IMR-90 (cell line): ENCODE results near the gene PLD1. TPM values are rescaled to one million over a fixed set of nuclear protein-coding genes. Genes with fewer than 3 reads are reported as not detected.

ENCODE experiments used
- ATAC-seq: fragments of 200-7000 bp; cut with Tn5 transposase; 2 replicates; pipeline ENCODE4 v1.9.1; 2020; ENCODE audit warnings: low read depth, mild to moderate bottlenecking, moderate library complexity
- BruUV-seq: library from RNA; stranded (reverse); fragments of 400-500 nt; replicated peaks from 2 replicates; lab custom pipeline; 2021; lab: Mats Ljungman, UMichigan
- CTCF ChIA-PET: fragments of 300-600 bp; formaldehyde crosslinking; extraction: SDS; loops from one replicate; lab custom pipeline; 2021; ENCODE audit warnings: antibody characterized with exemption; lab: Yijun Ruan, JAX
- POLR2A ChIA-PET: fragments of 300-600 bp; sonication (Branson Sonifier 250); formaldehyde crosslinking; loops from one replicate; lab custom pipeline; 2022; ENCODE audit warnings: antibody characterized with exemption; ENCODE audit not compliant: unreplicated experiment; lab: Charles Lee
- DNase-seq: peaks from one replicate; pipeline ENCODE4 v3.0.0; 2013
- H2AFZ ChIP-seq: replicated peaks from 2 replicates; pipeline ENCODE3; 2013; ENCODE audit warnings: low read length, mild to moderate bottlenecking; ENCODE audit not compliant: poor library complexity
- H2AK5ac ChIP-seq: 2 replicates; pipeline ENCODE4 v1.6.1; 2013; ENCODE audit warnings: low read depth, low read length, inconsistent platforms
- H2AK9ac ChIP-seq: replicated peaks from 2 replicates; pipeline ENCODE3; 2013; ENCODE audit warnings: mild to moderate bottlenecking, low read depth, low read length, moderate library complexity; ENCODE audit not compliant: poor library complexity
- H2BK120ac ChIP-seq: 2 replicates; pipeline ENCODE4 v1.6.1; 2013; ENCODE audit warnings: low read depth, low read length, inconsistent platforms
- H2BK15ac ChIP-seq: 3 replicates; pipeline ENCODE4 v1.6.1; 2013; ENCODE audit warnings: low read depth, low read length, inconsistent platforms
- H2BK20ac ChIP-seq: 2 replicates; pipeline ENCODE4 v1.6.1; 2013; ENCODE audit warnings: low read depth, mild to moderate bottlenecking, inconsistent platforms, low read length, moderate library complexity
- H2BK5ac ChIP-seq: 2 replicates; pipeline ENCODE4 v1.6.1; 2013; ENCODE audit warnings: mild to moderate bottlenecking, low read depth, low read length, inconsistent platforms; ENCODE audit not compliant: poor library complexity, severe bottlenecking
- H3K14ac ChIP-seq: replicated peaks from 2 replicates; pipeline ENCODE4 v1.6.1; 2013; ENCODE audit warnings: low read depth, low read length, inconsistent platforms
- H3K18ac ChIP-seq: 2 replicates; pipeline ENCODE4 v1.6.1; 2013; ENCODE audit warnings: low read depth, low read length, control low read depth
- H3K23ac ChIP-seq: 2 replicates; pipeline ENCODE4 v1.6.1; 2013; ENCODE audit warnings: low read depth, low read length, inconsistent platforms
- H3K27ac ChIP-seq: 2 replicates; pipeline ENCODE4 v1.5.1; 2013; ENCODE audit warnings: mild to moderate bottlenecking, control low read depth, low read length; ENCODE audit not compliant: insufficient read depth
- H3K27me3 ChIP-seq: 2 replicates; pipeline ENCODE4 v1.6.1; 2013; ENCODE audit warnings: low read length; ENCODE audit not compliant: control insufficient read depth, insufficient read depth
- H3K36me3 ChIP-seq: 2 replicates; pipeline ENCODE4 v1.6.1; 2013; ENCODE audit warnings: low read length, mixed read lengths; ENCODE audit not compliant: control insufficient read depth, insufficient read depth
- H3K4ac ChIP-seq: 2 replicates; pipeline ENCODE4 v1.6.1; 2013; ENCODE audit warnings: low read depth, low read length, inconsistent platforms
- H3K4me1 ChIP-seq: 2 replicates; pipeline ENCODE4 v1.6.1; 2013; ENCODE audit warnings: low read length, mixed read lengths; ENCODE audit not compliant: control insufficient read depth, insufficient read depth
- H3K4me2 ChIP-seq: 2 replicates; pipeline ENCODE4 v1.6.1; 2013; ENCODE audit warnings: low read depth, mild to moderate bottlenecking, control low read depth, low read length, moderate library complexity
- H3K4me3 ChIP-seq: 2 replicates; pipeline ENCODE4 v1.5.1; 2013; ENCODE audit warnings: low read depth, mild to moderate bottlenecking, control low read depth, low read length, moderate library complexity; ENCODE audit not compliant: insufficient read depth
- H3K56ac ChIP-seq: 2 replicates; pipeline ENCODE4 v1.6.1; 2013; ENCODE audit warnings: low read length, inconsistent platforms; ENCODE audit not compliant: insufficient read depth; ENCODE audit errors: extremely low read depth
- H3K79me1 ChIP-seq, 2 experiments: 2 replicates each; pipeline ENCODE4 v1.6.1; 2013; ENCODE audit warnings: low read length in 2 of 2, inconsistent platforms in 1 of 2, low read depth in 1 of 2
- H3K9ac ChIP-seq: 2 replicates; pipeline ENCODE4 v1.6.1; 2013; ENCODE audit warnings: low read depth, low read length, control low read depth
- H3K9me1 ChIP-seq: 2 replicates; pipeline ENCODE4 v1.6.1; 2013; ENCODE audit warnings: low read length, inconsistent platforms; ENCODE audit not compliant: insufficient read depth
- H3K9me3 ChIP-seq: 2 replicates; pipeline ENCODE4 v1.6.1; 2013; ENCODE audit warnings: low read length; ENCODE audit not compliant: control insufficient read depth, insufficient read depth
- H4K20me1 ChIP-seq: 2 replicates; pipeline ENCODE4 v1.6.1; 2013; ENCODE audit warnings: low read length, inconsistent platforms; ENCODE audit not compliant: insufficient read depth
- H4K5ac ChIP-seq: 2 replicates; pipeline ENCODE4 v1.6.1; 2013; ENCODE audit warnings: mild to moderate bottlenecking, low read depth, low read length, control low read depth
- H4K8ac ChIP-seq, 2 experiments: 2 replicates each; pipeline ENCODE4 v1.6.1; 2013; ENCODE audit warnings: low read depth in 2 of 2, low read length in 2 of 2, control low read depth in 1 of 2, inconsistent platforms in 1 of 2
- H4K91ac ChIP-seq: 2 replicates; pipeline ENCODE4 v1.6.1; 2013; ENCODE audit warnings: low read depth, low read length, inconsistent platforms; ENCODE audit not compliant: insufficient read depth
- CEBPB ChIP-seq: IDR thresholded peaks from 2 replicates; pipeline ENCODE4 v1.6.1; 2012; ENCODE audit warnings: low read depth, low read length, improper control_type of control experiment
- MAZ ChIP-seq: IDR thresholded peaks from 2 replicates; pipeline ENCODE4 v1.6.1; 2012; ENCODE audit warnings: low read depth, mild to moderate bottlenecking, low read length, improper control_type of control experiment, moderate library complexity, borderline replicate concordance
- RFX5 ChIP-seq: IDR thresholded peaks from 2 replicates; pipeline ENCODE4 v1.8.0; 2012; ENCODE audit warnings: low read depth, mild to moderate bottlenecking, low read length, moderate library complexity
- WGBS, 2 experiments: methylation state at CpG; one replicate each; pipeline versions ENCODE4 v1.1.5 to v1.1.7; 2013; ENCODE audit warnings: missing lambda C conversion rate in 2 of 2; ENCODE audit not compliant: insufficient read length in 1 of 2; ENCODE audit errors: extremely low coverage in 2 of 2; 5-methylcytosine and 5-hydroxymethylcytosine counted together
- dilution Hi-C: fragments of 300-500 bp; cut with HindIII; formaldehyde crosslinking; loops from one replicate; pipeline ENCODE4 v1.14.3; 2018; ENCODE audit warnings: low sequenced_read_pairs; ENCODE audit not compliant: unreplicated experiment
- in situ Hi-C: fragments of 300-500 bp; cut with MboI; formaldehyde crosslinking; loops from 3 replicates; pipeline ENCODE4 v1.14.3; 2019; ENCODE audit warnings: low sequenced_read_pairs, inconsistent platforms, mixed read lengths
- intact Hi-C: fragments of 100-400 bp; cut with micrococcal nuclease; formaldehyde crosslinking; loops from 2 replicates; pipeline ENCODE4 v1.10.0; 2022
- polyA plus RNA-seq, 3 experiments: library from polyadenylated mRNA; depleted of rRNA; stranded (reverse); fragments of >200 nt; gene quantifications; 2 replicates each; pipeline ENCODE4 v1.2.3, GENCODE V29; 2012; ENCODE audit warnings: low replicate concordance in 1 of 3
- total RNA-seq: library from RNA; depleted of rRNA; stranded (reverse); fragments of >200 nt; gene quantifications from 2 replicates; pipeline ENCODE4 v1.2.3, GENCODE V29; 2012
- TF ChIP-seq, protein P1 (sequence below): conservative IDR thresholded peaks from 2 replicates; pipeline ENCODE4 v1.5.1; 2012; ENCODE audit warnings: mild to moderate bottlenecking, low read depth, low read length, improper control_type of control experiment
- TF ChIP-seq, protein P2 (sequence below): fragments of 150-350 bp; IDR thresholded peaks from 2 replicates; pipeline ENCODE4 v1.6.1; 2017; ENCODE audit warnings: mild to moderate bottlenecking, antibody characterized with exemption, low read length, low read depth

The PLD1 gene
- total and polyA plus RNA-seq, 2 of the 4 experiments (the other 2 are of a cell fraction) = 3.3 to 9.7 TPM

DNA sequence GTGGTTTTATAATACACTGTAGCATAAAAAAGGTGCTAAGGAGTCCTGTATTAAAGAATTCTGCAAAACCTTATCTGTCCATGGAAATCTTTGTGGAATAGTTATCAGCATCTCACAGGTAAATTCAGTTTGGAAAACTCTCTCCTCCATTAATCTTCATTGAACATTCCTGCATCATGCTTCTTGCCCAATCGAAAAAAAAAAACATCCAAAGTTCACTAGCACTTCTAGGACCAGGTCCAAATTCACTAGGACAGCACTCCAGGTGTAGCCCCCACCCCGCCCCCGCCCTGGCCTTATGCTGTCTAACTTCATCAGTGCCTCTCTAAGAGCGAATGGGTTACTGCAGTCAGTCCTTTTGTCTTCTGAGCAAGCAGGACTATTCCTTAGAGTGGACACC is 138.6 kb downstream of the PLD1 start:
- ChIA-PET POLR2A (no interaction called here), CTCF (interaction anchor here (0.6 kb wide), 1 partner anchor 27 kb away, joined by 4 read pairs; no protein-coding TSS in a partner anchor)
- Histone ChIP-seq H3K27ac (no peak overlapping the region), H2BK120ac (no peak overlapping the region), H3K56ac (no peak overlapping the region), H3K4me2 (no peak overlapping the region), H3K4ac (no peak overlapping the region), H3K18ac (no peak overlapping the region), H3K9me3 (no peaks in the 10 kb centered on the region), H4K5ac (no peak overlapping the region), H3K4me1 (no peaks in the 10 kb centered on the region), H3K79me1 (no peaks in the 10 kb centered on the region), H3K36me3 (peaks cover 7% of the 10 kb centered on the region), H2BK15ac (no peak overlapping the region), H3K4me3 (no peak overlapping the region), H3K14ac (no peak overlapping the region), H3K23ac (no peak overlapping the region), H4K91ac (no peak overlapping the region), H2AK9ac (no peak overlapping the region), H4K8ac (no peak overlapping the region), H3K27me3 (no peaks in the 10 kb centered on the region), H2BK5ac (no peak overlapping the region), H4K20me1 (no peaks in the 10 kb centered on the region), H3K9ac (no peak overlapping the region), H3K9me1 (no peaks in the 10 kb centered on the region), H2BK20ac (no peak overlapping the region), H2AFZ (no peak overlapping the region), H2AK5ac (no peak overlapping the region)
- 90% methylated on average over 2 of the region's 4 CpGs; no CpG with 5 or more reads in 1 of the 2 experiments for WGBS, 2 experiments
- no peak for DNase-seq
- ATAC-seq = no peak
- intact Hi-C loops = no loop called here
- BruUV-seq = no TSS peak
- dilution Hi-C loops = no loop called here
- in situ Hi-C loops = no loop called here
- TF ChIP-seq, protein P1, sequence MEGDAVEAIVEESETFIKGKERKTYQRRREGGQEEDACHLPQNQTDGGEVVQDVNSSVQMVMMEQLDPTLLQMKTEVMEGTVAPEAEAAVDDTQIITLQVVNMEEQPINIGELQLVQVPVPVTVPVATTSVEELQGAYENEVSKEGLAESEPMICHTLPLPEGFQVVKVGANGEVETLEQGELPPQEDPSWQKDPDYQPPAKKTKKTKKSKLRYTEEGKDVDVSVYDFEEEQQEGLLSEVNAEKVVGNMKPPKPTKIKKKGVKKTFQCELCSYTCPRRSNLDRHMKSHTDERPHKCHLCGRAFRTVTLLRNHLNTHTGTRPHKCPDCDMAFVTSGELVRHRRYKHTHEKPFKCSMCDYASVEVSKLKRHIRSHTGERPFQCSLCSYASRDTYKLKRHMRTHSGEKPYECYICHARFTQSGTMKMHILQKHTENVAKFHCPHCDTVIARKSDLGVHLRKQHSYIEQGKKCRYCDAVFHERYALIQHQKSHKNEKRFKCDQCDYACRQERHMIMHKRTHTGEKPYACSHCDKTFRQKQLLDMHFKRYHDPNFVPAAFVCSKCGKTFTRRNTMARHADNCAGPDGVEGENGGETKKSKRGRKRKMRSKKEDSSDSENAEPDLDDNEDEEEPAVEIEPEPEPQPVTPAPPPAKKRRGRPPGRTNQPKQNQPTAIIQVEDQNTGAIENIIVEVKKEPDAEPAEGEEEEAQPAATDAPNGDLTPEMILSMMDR = no peak
- TF ChIP-seq, protein P2, sequence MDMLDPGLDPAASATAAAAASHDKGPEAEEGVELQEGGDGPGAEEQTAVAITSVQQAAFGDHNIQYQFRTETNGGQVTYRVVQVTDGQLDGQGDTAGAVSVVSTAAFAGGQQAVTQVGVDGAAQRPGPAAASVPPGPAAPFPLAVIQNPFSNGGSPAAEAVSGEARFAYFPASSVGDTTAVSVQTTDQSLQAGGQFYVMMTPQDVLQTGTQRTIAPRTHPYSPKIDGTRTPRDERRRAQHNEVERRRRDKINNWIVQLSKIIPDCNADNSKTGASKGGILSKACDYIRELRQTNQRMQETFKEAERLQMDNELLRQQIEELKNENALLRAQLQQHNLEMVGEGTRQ = no peak
- no peak for TF ChIP-seq RFX5
- TF ChIP-seq CEBPB = no peak
- TF ChIP-seq MAZ = no peak
